ENCODE results near the gene MAP3K21. TPM values are rescaled to one million over a fixed set of nuclear protein-coding genes. Genes with fewer than 3 reads are reported as not detected.
A peak's percentile ranks its signal among the peaks of the same experiment; 100 is the strongest.

MAP3K21 gene
- total RNA-seq, 1 experiment from 2014 or later, result 5.1 TPM

DNA sequence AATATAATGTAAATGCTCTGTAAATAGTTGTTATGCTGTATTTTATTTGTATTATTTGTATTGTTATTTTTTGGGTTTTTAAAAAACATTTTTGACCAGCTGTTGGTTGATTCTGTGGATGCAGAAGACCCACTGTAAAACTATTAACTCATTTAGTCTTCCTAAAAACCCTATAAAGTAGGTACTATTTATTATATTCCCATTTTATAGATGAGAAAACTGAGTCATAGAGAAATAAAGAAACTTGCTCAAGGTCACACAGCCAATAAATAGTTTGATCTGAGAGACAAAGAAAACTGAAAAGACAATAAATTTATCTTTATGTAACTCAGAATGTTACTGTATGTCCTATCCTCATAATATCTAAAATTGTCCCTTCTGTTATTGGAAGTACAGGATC lies 1.2 kb upstream of the MAP3K21 start:
- no peak for DNase-seq (ENCODE audit: low spot score)

GRCh38 chr1:233326811-233327650 lies 493 bp upstream of the MAP3K21 start:
- peak; percentile 75 for DNase-seq (ENCODE audit: low spot score)

DNA sequence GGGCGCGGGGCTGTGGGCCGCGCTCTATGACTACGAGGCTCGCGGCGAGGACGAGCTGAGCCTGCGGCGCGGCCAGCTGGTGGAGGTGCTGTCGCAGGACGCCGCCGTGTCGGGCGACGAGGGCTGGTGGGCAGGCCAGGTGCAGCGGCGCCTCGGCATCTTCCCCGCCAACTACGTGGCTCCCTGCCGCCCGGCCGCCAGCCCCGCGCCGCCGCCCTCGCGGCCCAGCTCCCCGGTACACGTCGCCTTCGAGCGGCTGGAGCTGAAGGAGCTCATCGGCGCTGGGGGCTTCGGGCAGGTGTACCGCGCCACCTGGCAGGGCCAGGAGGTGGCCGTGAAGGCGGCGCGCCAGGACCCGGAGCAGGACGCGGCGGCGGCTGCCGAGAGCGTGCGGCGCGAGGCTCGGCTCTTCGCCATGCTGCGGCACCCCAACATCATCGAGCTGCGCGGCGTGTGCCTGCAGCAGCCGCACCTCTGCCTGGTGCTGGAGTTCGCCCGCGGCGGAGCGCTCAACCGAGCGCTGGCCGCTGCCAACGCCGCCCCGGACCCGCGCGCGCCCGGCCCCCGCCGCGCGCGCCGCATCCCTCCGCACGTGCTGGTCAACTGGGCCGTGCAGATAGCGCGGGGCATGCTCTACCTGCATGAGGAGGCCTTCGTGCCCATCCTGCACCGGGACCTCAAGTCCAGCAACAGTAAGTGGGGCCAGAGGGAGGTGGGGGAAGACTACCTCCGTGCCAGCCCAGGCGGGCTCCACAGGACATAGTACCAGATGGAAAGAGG lies 808 bp downstream of the MAP3K21 start:
- peak; percentile 13 for DNase-seq (ENCODE audit: low spot score)

- no peak for DNase-seq (ENCODE audit: low spot score)
Observed at GRCh38 chr1:233331676-233332519, 4.4 kb downstream of the MAP3K21 start.

DNA sequence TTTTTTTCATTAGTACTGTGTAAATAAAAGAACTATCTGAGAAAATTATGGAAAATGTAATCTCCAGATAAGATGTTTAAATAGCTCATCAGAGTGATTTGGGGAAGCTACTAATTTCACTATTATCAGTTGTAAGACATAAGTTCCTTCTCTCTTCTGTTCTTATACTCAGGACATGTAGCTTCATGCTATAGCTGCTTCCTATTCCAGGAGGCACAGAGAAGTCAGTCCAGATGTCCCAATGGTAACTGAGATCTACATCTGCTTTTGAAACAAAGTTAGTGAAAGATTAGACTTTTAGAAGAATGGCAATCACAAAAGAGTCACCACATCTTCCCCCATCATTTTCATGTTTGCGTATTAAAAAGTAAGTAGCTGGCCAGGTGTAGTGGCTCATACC lies 5.6 kb downstream of the MAP3K21 start:
- DNase-seq (ENCODE audit: low spot score), result no peak

DNA sequence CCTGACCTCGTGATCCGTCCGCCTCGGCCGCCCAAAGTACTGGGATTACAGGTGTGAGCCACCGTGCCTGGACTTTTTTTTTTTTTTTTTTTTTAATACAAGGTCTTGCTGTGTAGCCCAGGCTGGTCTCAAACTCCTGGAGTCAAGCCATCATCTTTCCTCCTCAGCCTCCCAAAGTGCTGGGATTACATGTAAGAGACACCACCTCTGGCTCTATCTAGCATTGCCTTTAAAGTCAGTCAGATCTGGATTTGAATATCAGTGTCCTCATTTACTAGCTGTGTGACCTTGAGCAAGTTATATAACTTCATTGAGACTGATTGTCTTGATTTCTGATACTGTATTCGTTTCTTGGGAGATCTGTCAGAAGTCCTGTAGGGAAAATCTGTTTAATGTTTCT lies 6.6 kb downstream of the MAP3K21 start:
- DNase-seq (ENCODE audit: low spot score), result no peak

- no peak for DNase-seq (ENCODE audit: low spot score)
Observed at GRCh38 chr1:233336554-233337456, 9.3 kb downstream of the MAP3K21 start.

- DNase-seq (ENCODE audit: low spot score), result no peak
Observed at GRCh38 chr1:233337505-233337904, 10.0 kb downstream of the MAP3K21 start.

GRCh38 chr1:233338102-233338501 lies 10.6 kb downstream of the MAP3K21 start:
- DNase-seq (ENCODE audit: low spot score), result no peak

DNA sequence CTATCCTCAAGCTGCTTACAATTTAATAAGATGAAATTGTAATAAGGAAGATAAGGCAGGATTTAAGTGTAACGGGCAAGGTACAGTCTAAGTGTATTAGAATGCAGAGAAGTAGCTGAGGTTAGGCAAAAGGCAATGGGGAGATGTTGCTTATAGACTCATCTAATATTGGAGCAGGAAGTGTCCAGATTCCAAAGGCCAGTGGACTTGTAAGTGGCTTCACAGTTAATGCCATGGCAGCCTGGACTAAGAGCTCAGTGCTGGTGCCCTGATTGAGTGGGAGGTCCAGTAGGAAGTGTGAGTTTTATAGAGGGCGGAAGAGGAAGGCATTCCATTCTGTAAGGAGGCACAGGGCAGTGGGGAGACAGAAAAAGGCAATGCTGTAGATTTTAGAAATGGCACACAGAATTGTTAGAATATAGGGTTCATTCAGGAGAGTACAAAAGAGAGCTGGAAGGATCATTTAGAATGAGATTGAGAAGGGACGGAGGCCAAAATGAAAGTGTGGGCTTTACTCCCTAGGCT lies 12.6 kb downstream of the MAP3K21 start:
- DNase-seq (ENCODE audit: low spot score), result no peak

DNA sequence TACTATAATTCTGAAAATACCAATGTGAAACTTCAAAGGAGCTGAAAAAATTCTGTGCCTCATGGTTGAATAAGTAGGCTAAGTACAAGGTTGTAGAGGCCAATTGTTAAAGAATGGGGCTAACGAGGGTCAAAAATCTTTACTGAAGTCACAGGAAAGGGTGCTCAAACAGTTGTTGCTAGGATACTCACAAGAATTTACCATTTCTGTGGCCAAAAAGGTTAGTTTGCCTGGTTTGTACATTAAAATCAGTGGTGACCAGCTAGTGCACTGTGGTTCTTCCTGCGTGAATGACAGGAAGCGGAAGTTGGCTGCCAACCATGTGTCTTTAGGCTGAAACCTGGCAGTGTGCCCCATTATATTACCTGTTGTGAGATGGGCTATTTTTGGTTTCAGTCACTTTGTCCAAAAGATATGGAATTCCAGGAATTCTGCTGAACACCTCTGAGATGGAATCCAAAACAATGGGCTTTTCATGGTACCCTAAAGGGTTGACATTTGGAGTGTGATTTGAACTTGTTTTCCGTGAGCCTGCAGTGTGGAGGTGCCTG lies 13.5 kb downstream of the MAP3K21 start:
- DNase-seq (ENCODE audit: low spot score), result no peak

DNA sequence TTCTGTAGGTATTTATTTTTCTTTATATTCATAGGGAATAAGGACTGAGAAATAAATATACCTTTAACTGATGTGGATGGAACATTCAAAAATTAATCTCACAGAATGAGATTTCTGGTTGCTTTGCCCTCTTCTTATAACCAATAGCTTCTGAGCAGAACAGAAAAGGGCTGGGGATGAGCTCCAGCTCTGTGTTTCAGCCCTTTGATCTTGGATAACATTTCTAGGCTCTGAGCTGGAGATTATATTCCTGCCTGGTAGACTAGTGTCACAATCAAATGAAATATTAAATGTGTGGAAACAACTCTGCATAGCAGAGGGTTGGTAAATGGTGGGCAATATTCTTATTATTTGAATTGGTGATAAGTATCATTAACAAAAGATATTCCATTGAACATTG lies 14.6 kb downstream of the MAP3K21 start:
- no peak for DNase-seq (ENCODE audit: low spot score)

DNA sequence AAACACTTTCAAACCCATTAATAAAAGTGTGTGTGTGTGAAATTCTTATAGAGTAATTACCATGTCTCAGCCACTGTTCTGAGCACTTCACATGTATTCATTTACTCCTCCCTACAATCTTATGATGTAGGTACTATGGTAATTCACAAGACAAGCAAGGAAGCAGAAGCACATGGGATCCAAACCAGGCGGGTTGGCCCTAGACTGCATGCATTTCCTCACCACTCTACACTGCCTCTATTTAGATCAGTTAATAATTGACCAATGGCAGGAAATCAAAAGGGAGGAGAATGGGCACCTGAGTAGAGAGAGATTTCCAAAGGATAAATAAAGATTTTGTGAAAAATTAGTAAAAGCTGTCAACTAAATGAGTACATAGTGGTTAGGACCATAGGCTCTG lies 15.7 kb downstream of the MAP3K21 start:
- DNase-seq (ENCODE audit: low spot score), result no peak

GRCh38 chr1:233347338-233347737 lies 19.8 kb downstream of the MAP3K21 start:
- DNase-seq (ENCODE audit: low spot score), result no peak

- DNase-seq (ENCODE audit: low spot score), result no peak
Observed at GRCh38 chr1:233349137-233349536, 21.6 kb downstream of the MAP3K21 start.

- no peak for DNase-seq (ENCODE audit: low spot score)
Observed at GRCh38 chr1:233354983-233355382, 27.5 kb downstream of the MAP3K21 start.

DNA sequence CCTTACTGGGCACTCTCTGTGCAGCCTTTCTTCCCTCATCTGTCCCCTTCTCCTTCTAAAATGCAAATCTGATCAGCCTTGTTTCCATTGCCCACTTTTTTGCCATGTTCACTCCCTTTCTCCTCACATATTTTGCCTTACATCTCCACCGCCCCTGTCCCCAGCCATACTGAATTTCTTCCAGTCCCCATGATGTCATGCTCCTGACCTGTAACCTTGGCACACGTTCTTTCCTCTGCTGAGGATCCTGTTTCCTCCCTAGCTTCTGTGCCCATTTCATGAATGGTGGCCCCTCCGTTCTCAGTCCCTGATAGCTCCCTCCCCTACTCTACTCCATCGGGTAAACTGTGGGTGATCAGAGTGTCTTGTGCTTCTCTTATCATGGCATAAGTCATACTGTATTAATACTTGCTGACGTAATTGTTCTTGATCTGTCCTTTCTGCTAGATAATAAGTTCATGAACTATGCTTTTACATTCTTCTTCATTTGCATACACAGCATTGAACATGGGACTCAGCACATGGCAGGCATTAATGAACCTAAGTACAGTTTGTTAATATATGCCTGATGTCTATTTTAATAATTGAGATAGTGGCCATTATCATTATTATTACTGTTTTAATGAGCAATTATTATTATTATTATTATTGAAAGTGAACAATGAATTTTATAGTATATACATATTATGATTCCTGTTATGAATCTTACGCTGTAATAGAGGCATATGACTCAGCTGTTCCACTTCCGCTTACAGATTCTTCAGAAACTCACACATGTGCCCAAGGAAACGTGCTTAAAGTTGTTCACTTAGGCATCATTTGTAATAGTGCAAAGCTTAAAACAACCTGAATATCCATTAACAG lies 28.5 kb downstream of the MAP3K21 start:
- no peak for DNase-seq (ENCODE audit: low spot score)

DNA sequence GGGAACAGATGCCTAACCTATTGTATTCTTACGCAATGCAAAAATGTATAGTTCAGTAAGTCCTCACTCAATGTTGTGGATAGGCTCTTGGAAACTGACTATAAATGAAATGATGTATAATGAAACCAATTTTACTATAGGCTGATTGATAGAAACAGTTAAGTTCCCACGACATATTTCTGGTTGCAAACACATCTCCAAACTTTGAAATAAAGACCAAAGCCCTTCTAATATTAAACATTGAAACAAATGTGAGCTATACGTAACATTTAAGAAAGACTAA lies 29.1 kb downstream of the MAP3K21 start:
- DNase-seq (ENCODE audit: low spot score), result no peak

GRCh38 chr1:233357595-233358397 lies 30.3 kb downstream of the MAP3K21 start:
- no peak for DNase-seq (ENCODE audit: low spot score)
